Lung (tissue), 12 donors: Measurements from ENCODE around the gene RGS9BP. TPM values are rescaled to one million over a fixed set of nuclear protein-coding genes. Genes with fewer than 3 reads are reported as not detected.

Source experiments
- ATAC-seq: fragments of 200-7000 bp; cut with Tn5 transposase; one replicate; pipeline ENCODE4 v1.9.1; 2020; ENCODE audit warnings: moderate number of reproducible peaks; ENCODE audit not compliant: insufficient read depth, low FRiP score
- DNase-seq, 3 donors: peaks; one replicate each; pipeline ENCODE4 v3.0.0-alpha.2; 2013 to 2017
- H3K27ac ChIP-seq, 2 donors: one replicate each; pipeline ENCODE4 v1.5.1; 2013; ENCODE audit warnings: mild to moderate bottlenecking in 2 of 2, moderate library complexity in 2 of 2, control low read depth in 1 of 2, inconsistent platforms in 1 of 2, low read depth in 1 of 2, low read length in 1 of 2
- H3K27me3 ChIP-seq, 3 donors: one replicate each; pipeline ENCODE4 v1.5.1; 2013; ENCODE audit warnings: low read length in 2 of 3; ENCODE audit not compliant: control insufficient read depth in 3 of 3, insufficient read depth in 3 of 3
- H3K36me3 ChIP-seq, 4 donors: one replicate each; pipeline ENCODE4 v1.5.1; 2013; ENCODE audit warnings: low read length in 4 of 4, mild to moderate bottlenecking in 1 of 4, moderate library complexity in 1 of 4; ENCODE audit not compliant: control insufficient read depth in 4 of 4, insufficient read depth in 4 of 4
- H3K4me1 ChIP-seq, 5 donors: one replicate each; pipeline ENCODE4 v1.5.1; 2013; ENCODE audit warnings: low read length in 5 of 5, mild to moderate bottlenecking in 2 of 5, moderate library complexity in 1 of 5; ENCODE audit not compliant: control insufficient read depth in 5 of 5, insufficient read depth in 5 of 5
- H3K4me3 ChIP-seq: one replicate; pipeline ENCODE4 v1.5.1; 2013; ENCODE audit warnings: mild to moderate bottlenecking, control low read depth, moderate library complexity
- H3K9ac ChIP-seq, 2 donors: one replicate each; pipeline ENCODE4 v1.5.1; 2013; ENCODE audit warnings: low read length in 2 of 2, control low read depth in 1 of 2; ENCODE audit not compliant: insufficient read depth in 1 of 2
- H3K9me3 ChIP-seq, 4 donors: one replicate each; pipeline ENCODE4 v1.5.1; 2013; ENCODE audit warnings: low read length in 3 of 4, mild to moderate bottlenecking in 1 of 4, moderate library complexity in 1 of 4; ENCODE audit not compliant: control insufficient read depth in 4 of 4, insufficient read depth in 3 of 4
- CTCF ChIP-seq: IDR thresholded peaks from 2 replicates; pipeline ENCODE4 v1.5.1; 2012; ENCODE audit warnings: mild to moderate bottlenecking; ENCODE audit errors: control extremely low read depth, extremely low read depth
- WGBS, 2 donors: extraction: QIAGEN DNeasy Blood & Tissue Kit; methylation state at CpG; one replicate each; pipeline ENCODE4 v1.1.7; 2013; 5-methylcytosine and 5-hydroxymethylcytosine counted together
- polyA plus RNA-seq, 2 donors: library from polyadenylated mRNA; stranded (reverse); fragments of 200-250 nt; gene quantifications; one replicate each; pipeline ENCODE4 v1.2.1, GENCODE V29; 2013
- total RNA-seq, 2 donors: library from RNA; depleted of rRNA in 1 of 2; stranded (reverse); fragments of >200 nt in 1 of 2; gene quantifications; one replicate each; pipeline ENCODE4 v1.2.1, GENCODE V29; 2014 to 2021
- donor health status: control.
- donor health status: control.
- donor health status: Bipolar disorder and iron deficiency.
- donor health status: healthy.
- donor health status: DM: yes; HTN: yes; CAD: no.

The RGS9BP gene
- total and polyA plus RNA-seq, 4 donors = 0.14 to 1.6 (median 0.74) TPM

- TF ChIP-seq CTCF = no peak
- peaks cover 0 to 20% (median 13%) of the 10 kb centered on the region in 3 donors for H3K27me3 ChIP-seq
- DNase-seq (peak in 1 of 3 donors; percentile 26), ATAC-seq (peak; percentile 1)
- no peaks in the 10 kb centered on the region for H3K36me3 ChIP-seq
- H3K9ac ChIP-seq = peak overlapping the region; percentile 25 to 26
- peaks cover 0 to 23% (median 0%) of the 10 kb centered on the region in 5 donors for H3K4me1 ChIP-seq
- peak overlapping the region; percentile 63 for H3K4me3 ChIP-seq
- 1 to 2% methylated on average over 55 to 67 of the region's 67 CpGs for WGBS, 2 donors
- H3K9me3 ChIP-seq = peaks cover 0 to 2% (median 0%) of the 10 kb centered on the region in 4 donors
- peak overlapping the region; percentile 75 to 81 for H3K27ac ChIP-seq
These were observed 1.3 kb upstream of the RGS9BP start for GRCh38 chr19:32674153-32674930.

GRCh38 chr19:32674931-32675719 lies 523 bp upstream of the RGS9BP start, which contains the start of gene ANKRD27:
Gene ANKRD27, minus strand, starts transcription at chr19:32675180. Its CDS starts 16,165 bp downstream, at chr19:32659015.
- no peaks in the 10 kb centered on the region for H3K36me3 ChIP-seq
- TF ChIP-seq CTCF = no peak

GRCh38 chr19:32676186-32676894 lies 692 bp downstream of the RGS9BP start:
- DNase-seq (peak in 2 of 3 donors; percentile 21 to 22), ATAC-seq (no peak)
- peak overlapping the region; percentile 46 for H3K4me3 ChIP-seq
- no peaks in the 10 kb centered on the region for H3K36me3 ChIP-seq
- WGBS, 2 donors = 2 to 4% methylated on average over 73 to 93 of the region's 93 CpGs
- H3K27ac ChIP-seq = peak overlapping the region in 1 of 2 donors; percentile 18
- TF ChIP-seq CTCF = no peak
- H3K9me3 ChIP-seq = peaks cover 0 to 2% (median 0%) of the 10 kb centered on the region in 4 donors
- H3K9ac ChIP-seq = no peak overlapping the region
- peaks cover 0 to 27% (median 14%) of the 10 kb centered on the region in 3 donors for H3K27me3 ChIP-seq
- H3K4me1 ChIP-seq = peaks cover 0 to 22% (median 0%) of the 10 kb centered on the region in 5 donors

More at GRCh38 chr19:32674931-32675719, 523 bp upstream of the RGS9BP start, which contains the start of gene ANKRD27:
- WGBS, 2 donors = 0 to 1% methylated on average over 72 to 75 of the region's 75 CpGs
- Histone ChIP-seq H3K9me3 (peaks cover 0 to 2% (median 0%) of the 10 kb centered on the region in 4 donors), H3K27ac (peak within 1 kb of the TSS; percentile 83), H3K4me3 (peak within 1 kb of the TSS; percentile 63), H3K27me3 (peaks cover 0 to 24% (median 13%) of the 10 kb centered on the region in 3 donors), H3K4me1 (peaks cover 0 to 20% (median 0%) of the 10 kb centered on the region in 5 donors), H3K9ac (peak within 1 kb of the TSS; percentile 25 to 49)
- ATAC-seq (peak; percentile 94), DNase-seq (peak; percentile 98 to 99 (median 99))
